ENCODE data around the gene GP1BA.

Gene GP1BA

DNA sequence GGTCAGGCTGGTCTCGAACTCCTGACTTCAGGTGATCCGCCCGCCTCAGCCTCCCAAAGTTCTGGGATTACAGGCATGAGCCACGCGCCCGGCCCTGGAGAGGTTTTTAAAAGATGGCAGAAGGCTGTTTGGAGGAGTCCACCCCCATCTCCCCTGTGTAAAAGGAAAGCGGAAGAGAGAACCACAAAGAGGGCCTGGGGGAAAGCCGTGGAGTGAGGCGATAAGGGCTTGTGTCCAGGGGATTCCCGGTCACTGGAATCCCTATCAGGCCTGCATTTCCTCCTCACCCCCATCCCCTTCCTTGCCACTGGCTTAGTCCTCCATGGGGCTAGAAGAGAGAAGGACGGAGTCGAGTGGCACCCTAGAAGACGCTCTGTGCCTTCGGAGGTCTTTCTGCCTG, at the start of gene GP1BA:
GP1BA (plus strand) TSS at position 315 of the 400 bp plus-strand sequence. CDS start 328 bp downstream, outside the sequence.
- Histone ChIP-seq H3K4me3 (ENCODE audit: low read length) (no peak within 1 kb of the TSS), H3K27me3 (ENCODE audit: control insufficient read depth, insufficient read depth, low read length) (no peaks in the 10 kb centered on the region), H3K27ac (ENCODE audit: low read length) (no peak within 1 kb of the TSS), H3K9me3 (ENCODE audit: control insufficient read depth, low read depth, low read length) (no peaks in the 10 kb centered on the region), H3K36me3 (ENCODE audit: control insufficient read depth, low read depth, low read length) (peaks cover 6% of the 10 kb centered on the region), H3K9ac (ENCODE audit: low read length) (no peak within 1 kb of the TSS), H3K4me1 (ENCODE audit: control insufficient read depth, low read depth, low read length) (peaks cover 2% of the 10 kb centered on the region)

DNA sequence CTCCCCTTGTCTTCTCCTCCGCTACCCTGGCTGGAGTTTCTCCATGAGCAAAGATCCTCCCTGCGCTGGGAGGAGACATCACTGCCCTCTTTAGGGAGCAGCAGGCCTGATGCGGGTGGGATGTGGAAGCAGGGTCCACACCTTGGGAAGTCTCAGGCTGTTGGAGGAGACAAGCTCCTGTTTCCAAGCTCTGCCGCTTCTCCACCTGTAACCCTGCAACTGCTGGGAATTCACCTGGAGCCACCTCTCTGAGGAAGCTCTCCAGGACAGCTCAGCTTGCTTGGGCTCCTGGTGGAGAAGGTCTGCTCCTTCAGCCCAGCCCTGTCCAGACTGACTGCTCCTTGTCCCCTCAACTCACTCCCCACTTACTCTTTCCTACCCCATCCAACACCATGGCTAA, 47.6 kb upstream of the GP1BA start:
- H3K9me3 ChIP-seq (ENCODE audit: control insufficient read depth, low read depth, low read length) = no peaks in the 10 kb centered on the region
- H3K4me3 ChIP-seq (ENCODE audit: low read length) = no peak overlapping the region
- H3K27ac ChIP-seq (ENCODE audit: low read length) = no peak overlapping the region
- H3K36me3 ChIP-seq (ENCODE audit: control insufficient read depth, low read depth, low read length) = peaks cover 4% of the 10 kb centered on the region
- H3K4me1 ChIP-seq (ENCODE audit: control insufficient read depth, low read depth, low read length) = no peaks in the 10 kb centered on the region
- H3K27me3 ChIP-seq (ENCODE audit: control insufficient read depth, insufficient read depth, low read length) = no peaks in the 10 kb centered on the region
- H3K9ac ChIP-seq (ENCODE audit: low read length) = no peak overlapping the region

DNA sequence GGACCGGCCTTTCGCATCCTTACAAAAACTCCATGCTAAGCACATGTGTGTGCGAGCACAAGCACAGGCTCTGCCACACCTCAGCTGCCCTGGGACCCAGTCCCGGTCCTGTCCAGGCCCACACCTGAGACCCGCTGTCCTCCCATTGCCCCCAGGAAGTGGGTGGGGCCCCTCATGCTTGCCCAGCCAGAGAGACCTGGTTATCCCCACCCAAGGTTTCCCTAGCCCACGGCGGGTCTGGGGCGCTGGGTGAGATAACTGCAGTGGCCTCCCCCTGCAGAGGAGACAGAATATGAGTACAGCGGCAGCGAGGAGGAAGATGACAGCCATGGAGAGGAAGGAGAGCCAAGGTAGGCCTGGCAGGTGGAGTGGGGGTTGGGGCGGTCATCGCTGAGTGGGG, 45.2 kb upstream of the GP1BA start:
- H3K9ac ChIP-seq (ENCODE audit: low read length) = no peak overlapping the region
- H3K27ac ChIP-seq (ENCODE audit: low read length) = no peak overlapping the region
- H3K4me3 ChIP-seq (ENCODE audit: low read length) = no peak overlapping the region
- H3K36me3 ChIP-seq (ENCODE audit: control insufficient read depth, low read depth, low read length) = peaks cover 18% of the 10 kb centered on the region
- H3K9me3 ChIP-seq (ENCODE audit: control insufficient read depth, low read depth, low read length) = no peaks in the 10 kb centered on the region
- no peaks in the 10 kb centered on the region for H3K4me1 ChIP-seq (ENCODE audit: control insufficient read depth, low read depth, low read length)
- no peaks in the 10 kb centered on the region for H3K27me3 ChIP-seq (ENCODE audit: control insufficient read depth, insufficient read depth, low read length)

DNA sequence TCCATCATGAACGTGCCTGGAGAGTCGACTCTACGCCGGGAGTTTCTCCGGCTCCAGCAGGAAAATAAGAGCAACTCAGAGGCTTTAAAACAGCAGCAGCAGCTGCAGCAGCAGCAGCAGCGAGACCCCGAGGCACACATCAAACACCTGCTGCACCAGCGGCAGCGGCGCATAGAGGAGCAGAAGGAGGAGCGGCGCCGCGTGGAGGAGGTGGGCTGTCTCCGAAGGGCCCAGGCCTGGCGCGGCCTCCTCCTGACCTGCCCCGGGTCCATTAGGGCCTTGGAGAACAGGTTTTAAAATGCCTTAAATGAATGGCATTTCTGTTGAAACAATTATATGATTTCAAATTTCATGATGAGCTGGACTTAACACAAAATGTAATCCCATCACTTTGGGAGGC, 44.5 kb upstream of the GP1BA start:
- Histone ChIP-seq H3K4me1 (ENCODE audit: control insufficient read depth, low read depth, low read length) (no peaks in the 10 kb centered on the region), H3K36me3 (ENCODE audit: control insufficient read depth, low read depth, low read length) (peaks cover 18% of the 10 kb centered on the region), H3K27ac (ENCODE audit: low read length) (no peak overlapping the region), H3K9ac (ENCODE audit: low read length) (no peak overlapping the region), H3K27me3 (ENCODE audit: control insufficient read depth, insufficient read depth, low read length) (no peaks in the 10 kb centered on the region), H3K9me3 (ENCODE audit: control insufficient read depth, low read depth, low read length) (no peaks in the 10 kb centered on the region), H3K4me3 (ENCODE audit: low read length) (no peak overlapping the region)

DNA sequence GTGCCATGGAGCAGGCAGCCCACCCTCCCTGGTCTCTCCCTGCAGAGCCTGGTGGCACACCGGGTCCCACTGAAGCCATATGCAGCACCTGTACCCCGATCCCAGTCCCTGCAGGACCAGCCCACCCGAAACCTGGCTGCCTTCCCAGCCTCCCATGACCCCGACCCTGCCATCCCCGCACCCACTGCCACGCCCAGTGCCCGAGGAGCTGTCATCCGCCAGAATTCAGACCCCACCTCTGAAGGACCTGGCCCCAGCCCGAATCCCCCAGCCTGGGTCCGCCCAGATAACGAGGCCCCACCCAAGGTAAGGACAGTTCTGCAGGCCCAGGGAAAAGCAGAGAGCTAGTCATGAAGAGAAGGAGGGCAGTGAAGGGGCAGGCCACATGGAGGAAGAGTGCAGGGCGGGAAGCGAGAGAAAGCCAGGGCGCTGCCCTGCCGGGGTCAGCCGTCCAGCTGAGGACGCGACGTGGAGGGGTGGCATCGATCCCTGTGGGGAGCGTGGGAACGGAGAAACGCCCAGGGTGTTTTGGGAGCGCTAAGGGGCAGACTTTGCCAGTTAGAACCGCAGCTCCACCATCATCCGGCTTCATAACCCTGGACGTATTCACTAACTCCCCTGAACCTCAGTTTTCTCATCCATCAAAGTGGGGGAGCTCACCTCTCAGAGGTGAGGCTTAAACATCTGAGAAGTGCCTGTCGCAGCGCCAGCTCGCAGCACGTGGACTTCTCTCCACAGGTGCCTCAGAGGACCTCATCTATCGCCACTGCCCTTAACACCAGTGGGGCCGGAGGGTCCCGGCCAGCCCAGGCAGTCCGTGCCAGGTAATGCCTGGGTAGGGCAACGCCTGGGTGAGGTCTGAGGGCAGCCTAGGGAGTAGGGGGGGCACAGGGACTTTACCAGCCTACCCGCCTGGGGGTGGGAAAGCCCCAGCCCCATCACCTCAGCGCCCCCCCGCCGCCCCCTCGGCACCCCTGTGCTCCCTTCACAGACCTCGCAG, 40.4 kb upstream of the GP1BA start:
- Histone ChIP-seq H3K4me1 (ENCODE audit: control insufficient read depth, low read depth, low read length) (no peaks in the 10 kb centered on the region), H3K36me3 (ENCODE audit: control insufficient read depth, low read depth, low read length) (peaks cover 29% of the 10 kb centered on the region), H3K9ac (ENCODE audit: low read length) (no peak overlapping the region), H3K4me3 (ENCODE audit: low read length) (no peak overlapping the region), H3K27ac (ENCODE audit: low read length) (no peak overlapping the region), H3K9me3 (ENCODE audit: control insufficient read depth, low read depth, low read length) (no peaks in the 10 kb centered on the region), H3K27me3 (ENCODE audit: control insufficient read depth, insufficient read depth, low read length) (no peaks in the 10 kb centered on the region)

DNA sequence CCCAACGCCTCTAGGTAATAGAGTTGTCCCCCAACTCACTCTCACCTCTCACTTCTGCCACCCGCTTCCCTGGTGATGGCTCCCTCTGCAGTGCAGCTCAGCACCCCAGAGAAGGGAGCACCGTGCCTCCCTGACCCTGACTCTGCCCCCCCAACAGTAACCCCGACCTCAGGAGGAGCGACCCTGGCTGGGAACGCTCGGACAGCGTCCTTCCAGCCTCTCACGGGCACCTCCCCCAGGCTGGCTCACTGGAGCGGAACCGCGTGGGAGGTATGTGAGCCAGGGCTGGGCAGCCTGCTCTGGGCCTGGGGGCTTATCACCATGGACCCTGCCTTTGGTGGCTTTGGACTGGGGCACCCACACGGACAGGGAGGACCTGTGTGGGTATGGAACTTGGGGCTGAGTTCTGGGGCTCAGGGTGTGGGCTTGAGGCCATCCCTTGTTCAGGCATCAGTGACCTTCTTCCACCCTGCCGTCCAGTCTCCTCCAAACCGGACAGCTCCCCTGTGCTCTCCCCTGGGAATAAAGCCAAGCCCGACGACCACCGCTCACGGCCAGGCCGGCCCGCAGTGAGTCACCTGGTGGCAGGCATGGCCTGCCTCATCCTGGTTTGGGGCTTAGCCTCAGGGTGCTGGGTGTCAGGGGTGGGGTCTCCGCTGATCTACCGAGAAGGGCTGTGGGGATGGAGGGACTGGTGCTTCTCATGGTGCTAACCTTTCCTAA, 39.4 kb upstream of the GP1BA start:
- Histone ChIP-seq H3K4me1 (ENCODE audit: control insufficient read depth, low read depth, low read length) (no peaks in the 10 kb centered on the region), H3K9me3 (ENCODE audit: control insufficient read depth, low read depth, low read length) (no peaks in the 10 kb centered on the region), H3K36me3 (ENCODE audit: control insufficient read depth, low read depth, low read length) (peaks cover 28% of the 10 kb centered on the region), H3K27me3 (ENCODE audit: control insufficient read depth, insufficient read depth, low read length) (no peaks in the 10 kb centered on the region), H3K27ac (ENCODE audit: low read length) (no peak overlapping the region), H3K9ac (ENCODE audit: low read length) (no peak overlapping the region), H3K4me3 (ENCODE audit: low read length) (no peak overlapping the region)

DNA sequence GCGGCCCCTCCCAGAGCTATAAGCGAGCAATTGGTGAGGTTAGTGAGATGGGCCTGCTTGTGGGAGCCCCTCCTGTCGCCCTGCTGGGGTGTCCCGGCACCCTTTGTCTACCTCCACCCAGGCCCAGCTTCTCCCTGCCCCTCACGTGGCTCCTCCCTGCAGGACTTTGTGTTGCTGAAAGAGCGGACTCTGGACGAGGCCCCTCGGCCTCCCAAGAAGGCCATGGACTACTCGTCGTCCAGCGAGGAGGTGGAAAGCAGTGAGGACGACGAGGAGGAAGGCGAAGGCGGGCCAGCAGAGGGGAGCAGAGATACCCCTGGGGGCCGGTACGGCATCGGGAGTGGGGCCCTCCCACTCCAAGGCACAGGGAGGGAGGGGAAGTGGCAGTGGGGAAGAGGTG, 38.8 kb upstream of the GP1BA start:
- no peak overlapping the region for H3K9ac ChIP-seq (ENCODE audit: low read length)
- H3K4me3 ChIP-seq (ENCODE audit: low read length) = no peak overlapping the region
- H3K27me3 ChIP-seq (ENCODE audit: control insufficient read depth, insufficient read depth, low read length) = no peaks in the 10 kb centered on the region
- H3K36me3 ChIP-seq (ENCODE audit: control insufficient read depth, low read depth, low read length) = peaks cover 28% of the 10 kb centered on the region
- H3K4me1 ChIP-seq (ENCODE audit: control insufficient read depth, low read depth, low read length) = no peaks in the 10 kb centered on the region
- no peak overlapping the region for H3K27ac ChIP-seq (ENCODE audit: low read length)
- no peaks in the 10 kb centered on the region for H3K9me3 ChIP-seq (ENCODE audit: control insufficient read depth, low read depth, low read length)

DNA sequence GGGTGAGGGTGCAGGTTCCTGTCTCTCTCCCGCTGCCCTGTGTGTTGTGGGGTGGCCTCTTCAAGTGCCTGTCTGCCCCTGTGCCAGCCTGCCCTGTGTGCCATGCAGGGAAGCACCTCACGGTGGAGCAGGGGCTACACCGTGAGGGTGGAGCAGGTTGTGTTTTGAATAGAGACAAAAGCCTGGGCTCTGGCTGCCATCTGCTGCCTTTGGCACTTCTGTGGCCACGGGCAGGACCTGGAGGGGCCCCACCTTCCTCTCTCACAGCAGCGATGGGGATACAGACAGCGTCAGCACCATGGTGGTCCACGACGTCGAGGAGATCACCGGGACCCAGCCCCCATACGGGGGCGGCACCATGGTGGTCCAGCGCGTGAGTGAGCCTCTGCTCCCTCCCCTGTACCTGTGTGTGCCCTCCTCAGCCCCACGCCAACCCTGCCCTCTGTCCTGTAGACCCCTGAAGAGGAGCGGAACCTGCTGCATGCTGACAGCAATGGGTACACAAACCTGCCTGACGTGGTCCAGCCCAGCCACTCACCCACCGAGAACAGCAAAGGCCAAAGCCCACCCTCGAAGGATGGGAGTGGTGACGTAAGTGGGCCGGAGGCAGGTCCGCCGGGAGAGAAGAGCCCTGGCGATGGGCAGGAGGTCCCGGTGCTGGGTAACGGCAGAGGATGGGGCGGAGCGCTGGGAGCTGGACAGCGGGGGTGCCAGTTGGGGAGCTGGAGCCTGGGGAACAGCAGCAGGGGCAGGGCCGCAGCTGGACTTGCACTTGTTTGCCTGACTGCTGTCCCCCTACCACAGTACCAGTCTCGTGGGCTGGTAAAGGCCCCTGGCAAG, 38.1 kb upstream of the GP1BA start:
- Histone ChIP-seq H3K4me1 (ENCODE audit: control insufficient read depth, low read depth, low read length) (no peaks in the 10 kb centered on the region), H3K36me3 (ENCODE audit: control insufficient read depth, low read depth, low read length) (peaks cover 28% of the 10 kb centered on the region), H3K27me3 (ENCODE audit: control insufficient read depth, insufficient read depth, low read length) (no peaks in the 10 kb centered on the region), H3K4me3 (ENCODE audit: low read length) (no peak overlapping the region), H3K9ac (ENCODE audit: low read length) (no peak overlapping the region), H3K27ac (ENCODE audit: low read length) (no peak overlapping the region), H3K9me3 (ENCODE audit: control insufficient read depth, low read depth, low read length) (no peaks in the 10 kb centered on the region)

DNA sequence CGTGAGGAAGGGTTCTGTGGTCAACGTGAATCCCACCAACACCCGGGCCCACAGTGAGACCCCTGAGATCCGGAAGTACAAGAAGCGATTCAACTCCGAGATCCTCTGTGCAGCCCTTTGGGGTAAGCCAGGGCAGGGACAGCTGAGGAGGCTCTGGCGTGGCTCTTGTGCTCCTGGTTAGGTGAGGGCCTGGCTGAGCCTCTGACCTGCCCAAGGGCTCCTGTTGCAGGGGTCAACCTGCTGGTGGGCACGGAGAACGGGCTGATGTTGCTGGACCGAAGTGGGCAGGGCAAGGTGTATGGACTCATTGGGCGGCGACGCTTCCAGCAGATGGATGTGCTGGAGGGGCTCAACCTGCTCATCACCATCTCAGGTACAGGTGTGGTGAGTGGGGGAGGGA, 37.0 kb upstream of the GP1BA start:
- peaks cover 27% of the 10 kb centered on the region for H3K36me3 ChIP-seq (ENCODE audit: control insufficient read depth, low read depth, low read length)
- no peak overlapping the region for H3K9ac ChIP-seq (ENCODE audit: low read length)
- no peak overlapping the region for H3K27ac ChIP-seq (ENCODE audit: low read length)
- H3K9me3 ChIP-seq (ENCODE audit: control insufficient read depth, low read depth, low read length) = no peaks in the 10 kb centered on the region
- H3K27me3 ChIP-seq (ENCODE audit: control insufficient read depth, insufficient read depth, low read length) = no peaks in the 10 kb centered on the region
- H3K4me3 ChIP-seq (ENCODE audit: low read length) = no peak overlapping the region
- H3K4me1 ChIP-seq (ENCODE audit: control insufficient read depth, low read depth, low read length) = no peaks in the 10 kb centered on the region

DNA sequence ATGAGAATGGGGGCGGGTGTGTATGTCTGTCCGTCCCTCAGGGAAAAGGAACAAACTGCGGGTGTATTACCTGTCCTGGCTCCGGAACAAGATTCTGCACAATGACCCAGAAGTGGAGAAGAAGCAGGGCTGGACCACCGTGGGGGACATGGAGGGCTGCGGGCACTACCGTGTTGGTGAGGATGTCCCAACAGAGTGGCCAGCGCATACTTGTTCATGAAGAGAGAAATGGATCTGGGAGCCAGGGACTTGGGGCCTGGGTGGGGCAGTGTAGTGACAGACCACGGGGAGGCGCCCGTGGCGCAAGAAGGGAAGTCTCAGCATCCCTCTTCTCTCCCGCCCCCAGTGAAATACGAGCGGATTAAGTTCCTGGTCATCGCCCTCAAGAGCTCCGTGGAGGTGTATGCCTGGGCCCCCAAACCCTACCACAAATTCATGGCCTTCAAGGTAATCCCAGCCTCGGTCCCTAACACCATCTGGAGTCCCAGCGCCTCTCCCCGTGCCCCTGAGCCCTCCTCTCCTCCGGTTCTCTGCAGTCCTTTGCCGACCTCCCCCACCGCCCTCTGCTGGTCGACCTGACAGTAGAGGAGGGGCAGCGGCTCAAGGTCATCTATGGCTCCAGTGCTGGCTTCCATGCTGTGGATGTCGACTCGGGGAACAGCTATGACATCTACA, 36.3 kb upstream of the GP1BA start:
- Histone ChIP-seq H3K36me3 (ENCODE audit: control insufficient read depth, low read depth, low read length) (peaks cover 20% of the 10 kb centered on the region), H3K4me3 (ENCODE audit: low read length) (no peak overlapping the region)

More for the DNA sequence above, 36.3 kb upstream of the GP1BA start:
- no peaks in the 10 kb centered on the region for H3K4me1 ChIP-seq (ENCODE audit: control insufficient read depth, low read depth, low read length)
- H3K27ac ChIP-seq (ENCODE audit: low read length) = no peak overlapping the region
- no peaks in the 10 kb centered on the region for H3K9me3 ChIP-seq (ENCODE audit: control insufficient read depth, low read depth, low read length)
- H3K9ac ChIP-seq (ENCODE audit: low read length) = no peak overlapping the region
- H3K27me3 ChIP-seq (ENCODE audit: control insufficient read depth, insufficient read depth, low read length) = no peaks in the 10 kb centered on the region

Measured in iPS-18a (cell line).